Esophagus squamous epithelium (tissue), 5 donors: ENCODE measurements around the gene CDHR3. TPM values are rescaled to one million over a fixed set of nuclear protein-coding genes. Genes with fewer than 3 reads are reported as not detected.
"Not testable (repeated sequence)": the region's sequence is repeated elsewhere in the genome, so short reads cannot be mapped to it uniquely, and the experiment has no call there.

Source experiments
- DNase-seq: peaks from one replicate; lab custom pipeline; 2025; lab: John Stamatoyannopoulos, UW
- H3K27ac ChIP-seq, 4 donors: fragments of 200-600 bp; sonication (generic); one replicate each; pipeline ENCODE4 v1.5.1; 2016 to 2019; ENCODE audit warnings: mild to moderate bottlenecking in 1 of 4
- H3K27me3 ChIP-seq, 4 donors: fragments of 200-600 bp; sonication (generic); 1 replicate in 3 of 4; 2 replicates in 1 of 4; pipeline versions ENCODE4 v1.5.1 to v1.6.0; 2017 to 2021; ENCODE audit warnings: antibody characterized with exemption in 1 of 4
- H3K36me3 ChIP-seq, 3 donors: fragments of 200-600 bp; sonication (generic); one replicate each; pipeline ENCODE4 v1.5.1; 2016 to 2019
- H3K4me1 ChIP-seq, 3 donors: fragments of 200-600 bp; sonication (generic); one replicate each; pipeline ENCODE4 v1.5.1; 2017 to 2019
- H3K4me3 ChIP-seq, 4 donors: fragments of 200-600 bp; sonication (generic); 1 replicate in 3 of 4; 2 replicates in 1 of 4; pipeline ENCODE4 v1.5.1; 2016 to 2019; ENCODE audit warnings: mild to moderate bottlenecking in 2 of 4, moderate library complexity in 1 of 4
- H3K9me3 ChIP-seq, 3 donors: fragments of 200-600 bp; sonication (generic); one replicate each; pipeline ENCODE4 v1.5.1; 2016 to 2019
- CTCF ChIP-seq, 6 experiments: fragments of 450-650 bp in 4 of 6; fragments of 200-600 bp in 2 of 6; sonication (generic) in 2 of 6; IDR thresholded peaks; one replicate each; pipeline ENCODE4 v1.5.1; 2016 to 2019; ENCODE audit warnings: antibody characterized with exemption in 6 of 6, mild to moderate bottlenecking in 4 of 6, moderate library complexity in 4 of 6
- POLR2A ChIP-seq, 4 donors: fragments of 450-650 bp; IDR thresholded peaks; one replicate each; pipeline ENCODE4 v1.6.1; 2017; ENCODE audit warnings: antibody characterized with exemption in 4 of 4, mild to moderate bottlenecking in 4 of 4, moderate library complexity in 3 of 4
- WGBS, 2 donors: methylation state at CpG; one replicate each; pipeline ENCODE4 v1.1.5; 2018; 5-methylcytosine and 5-hydroxymethylcytosine counted together
- intact Hi-C: fragments of 100-400 bp; cut with DNase I; formaldehyde crosslinking; loops from one replicate; pipeline ENCODE4 v1.15.0; 2022
- total RNA-seq, 4 donors: library from RNA; depleted of rRNA; stranded (reverse); fragments of >200 nt; gene quantifications; one replicate each; pipeline ENCODE4 v1.1.0, GENCODE V29; 2016
- donor health status: DM: yes; HTN: yes; CAD: no.

The CDHR3 gene
- total RNA-seq, 4 donors from 2014 or later, result 0.32 to 2.5 (median 1.9) TPM

- no peaks in the 10 kb centered on the region for H3K4me1 ChIP-seq
- WGBS, 2 donors, result 44 to 72% methylated on average over 1 to 3 of the region's 3 CpGs
- intact Hi-C loops, result no loop called here
- peaks cover 0 to 14% (median 0%) of the 10 kb centered on the region in 3 donors for H3K9me3 ChIP-seq
- DNase-seq, result no peak
- H3K27ac ChIP-seq, result no peak overlapping the region
- no peaks in the 10 kb centered on the region for H3K36me3 ChIP-seq
- no peak overlapping the region for H3K4me3 ChIP-seq
- TF ChIP-seq CTCF (IDR thresholded peaks at IDR 0.05) (no peak), POLR2A (IDR thresholded peaks at IDR 0.05) (no peak)
- H3K27me3 ChIP-seq, result no peaks in the 10 kb centered on the region
Observed at GRCh38 chr7:105954711-105955110, 8.4 kb upstream of the CDHR3 start.

GRCh38 chr7:105955651-105956466, 7.2 kb upstream of the CDHR3 start:
- 0% methylated on average over 1 of the region's 52 CpGs for whole genome bisulfite sequencing, 2 donors
- DNase-seq, H3K27ac ChIP-seq, H3K4me3 ChIP-seq, H3K36me3 ChIP-seq, H3K27me3 ChIP-seq, H3K4me1 ChIP-seq, intact Hi-C loops: not testable (repeated sequence)
- H3K9me3 ChIP-seq, result peaks cover 0 to 14% (median 0%) of the 10 kb centered on the region in 3 donors

GRCh38 chr7:105958012-105958411, 5.1 kb upstream of the CDHR3 start:
- Histone ChIP-seq H3K27ac (no peak overlapping the region), H3K9me3 (no peaks in the 10 kb centered on the region), H3K4me1 (no peaks in the 10 kb centered on the region), H3K36me3 (no peaks in the 10 kb centered on the region), H3K4me3 (no peak overlapping the region), H3K27me3 (peaks cover 0 to 8% (median 0%) of the 10 kb centered on the region in 4 donors)
- WGBS, 2 donors, result 65 to 68% methylated on average over 3 of the region's 3 CpGs
- TF ChIP-seq POLR2A (IDR thresholded peaks at IDR 0.05) (no peak), CTCF (IDR thresholded peaks at IDR 0.05) (no peak)
- intact Hi-C loops, result no loop called here
- DNase-seq, result no peak

- TF ChIP-seq CTCF (IDR thresholded peaks at IDR 0.05) (no peak), POLR2A (IDR thresholded peaks at IDR 0.05) (no peak)
- WGBS, 2 donors, result 86 to 90% methylated on average over 7 of the region's 7 CpGs
- no peak for DNase-seq
- H3K4me3 ChIP-seq, result no peak overlapping the region
- no peak overlapping the region for H3K27ac ChIP-seq
- no peaks in the 10 kb centered on the region for H3K36me3 ChIP-seq
- H3K27me3 ChIP-seq, result peaks cover 0 to 8% (median 0%) of the 10 kb centered on the region in 4 donors
- intact Hi-C loops, result no loop called here
- no peaks in the 10 kb centered on the region for H3K4me1 ChIP-seq
- no peaks in the 10 kb centered on the region for H3K9me3 ChIP-seq
Observed at GRCh38 chr7:105962353-105962752, 711 bp upstream of the CDHR3 start.

- no peaks in the 10 kb centered on the region for H3K9me3 ChIP-seq
- H3K4me1 ChIP-seq, result no peaks in the 10 kb centered on the region
- H3K36me3 ChIP-seq, result no peaks in the 10 kb centered on the region
- H3K4me3 ChIP-seq, result no peak overlapping the region
- H3K27ac ChIP-seq, result no peak overlapping the region
- WGBS, 2 donors, result 68% methylated on average over 2 of the region's 2 CpGs
- no peak for DNase-seq
- TF ChIP-seq CTCF (IDR thresholded peaks at IDR 0.05) (no peak), POLR2A (IDR thresholded peaks at IDR 0.05) (no peak)
- intact Hi-C loops, result no loop called here
- H3K27me3 ChIP-seq, result peaks cover 0 to 11% (median 0%) of the 10 kb centered on the region in 4 donors
Observed at GRCh38 chr7:105971845-105972244, 8.8 kb downstream of the CDHR3 start.
